GM19463 (cell line): ENCODE data around the gene FEV.

Source experiments
- ATAC-seq: cut with Tn5 transposase; IDR thresholded peaks from one replicate; pipeline ENCODE4 v1.9.1; 2021; ENCODE audit warnings: mild to moderate bottlenecking, moderate library complexity; ENCODE audit not compliant: unreplicated experiment

Gene FEV

GRCh38 chr2:218979846-218980734, 4.9 kb downstream of the FEV start:
- peak; percentile 87 for ATAC-seq

GRCh38 chr2:218975060-218975777, 9.8 kb downstream of the FEV start:
- no peak for ATAC-seq

- no peak for ATAC-seq
Measured at GRCh38 chr2:218970894-218971293, 14.1 kb downstream of the FEV start.

- ATAC-seq: no peak
Measured at GRCh38 chr2:218964041-218964771, 20.8 kb downstream of the FEV start.

GRCh38 chr2:218963601-218964000, 21.4 kb downstream of the FEV start:
- no peak for ATAC-seq

- no peak for ATAC-seq
Measured at GRCh38 chr2:218962859-218963492, 22.0 kb downstream of the FEV start.

- ATAC-seq: no peak
Measured at GRCh38 chr2:218961651-218962570, 23.1 kb downstream of the FEV start.

GRCh38 chr2:218961229-218961628, 23.8 kb downstream of the FEV start:
- no peak for ATAC-seq

- ATAC-seq: no peak
Measured at GRCh38 chr2:218960309-218961165, 24.4 kb downstream of the FEV start.

GRCh38 chr2:218959761-218960308, 25.1 kb downstream of the FEV start:
- no peak for ATAC-seq

GRCh38 chr2:218959141-218959731, 25.7 kb downstream of the FEV start, which contains the start of gene CDK5R2:
Gene CDK5R2, plus strand, starts transcription at chr2:218959666. Its CDS starts 155 bp downstream, at chr2:218959821.
- peak; percentile 98 for ATAC-seq

GRCh38 chr2:218958276-218958675, 26.7 kb downstream of the FEV start:
- no peak for ATAC-seq

GRCh38 chr2:218957671-218958070, 27.3 kb downstream of the FEV start:
- ATAC-seq: no peak

GRCh38 chr2:218956039-218956438, 28.9 kb downstream of the FEV start:
- no peak for ATAC-seq

- no peak for ATAC-seq
Measured at GRCh38 chr2:218954541-218955300, 30.3 kb downstream of the FEV start.

GRCh38 chr2:218953366-218953954, 31.5 kb downstream of the FEV start:
- ATAC-seq: no peak

- no peak for ATAC-seq
Measured at GRCh38 chr2:218952160-218952559, 32.8 kb downstream of the FEV start.
